GM21786 (cell line): Measurements from ENCODE around the gene ITPA.

Experiments used
- ATAC-seq: cut with Tn5 transposase; IDR thresholded peaks from one replicate; pipeline ENCODE4 v1.9.1; 2021; ENCODE audit not compliant: unreplicated experiment

Gene ITPA

GRCh38 chr20:3209257-3209945 lies at the start of gene ITPA:
TSS of gene ITPA (plus strand) at chr20:3209498. CDS start at chr20:3209552, 54 bp downstream.
- no peak for ATAC-seq

GRCh38 chr20:3160418-3160817 lies 48.9 kb upstream of the ITPA start:
- ATAC-seq, result no peak

DNA sequence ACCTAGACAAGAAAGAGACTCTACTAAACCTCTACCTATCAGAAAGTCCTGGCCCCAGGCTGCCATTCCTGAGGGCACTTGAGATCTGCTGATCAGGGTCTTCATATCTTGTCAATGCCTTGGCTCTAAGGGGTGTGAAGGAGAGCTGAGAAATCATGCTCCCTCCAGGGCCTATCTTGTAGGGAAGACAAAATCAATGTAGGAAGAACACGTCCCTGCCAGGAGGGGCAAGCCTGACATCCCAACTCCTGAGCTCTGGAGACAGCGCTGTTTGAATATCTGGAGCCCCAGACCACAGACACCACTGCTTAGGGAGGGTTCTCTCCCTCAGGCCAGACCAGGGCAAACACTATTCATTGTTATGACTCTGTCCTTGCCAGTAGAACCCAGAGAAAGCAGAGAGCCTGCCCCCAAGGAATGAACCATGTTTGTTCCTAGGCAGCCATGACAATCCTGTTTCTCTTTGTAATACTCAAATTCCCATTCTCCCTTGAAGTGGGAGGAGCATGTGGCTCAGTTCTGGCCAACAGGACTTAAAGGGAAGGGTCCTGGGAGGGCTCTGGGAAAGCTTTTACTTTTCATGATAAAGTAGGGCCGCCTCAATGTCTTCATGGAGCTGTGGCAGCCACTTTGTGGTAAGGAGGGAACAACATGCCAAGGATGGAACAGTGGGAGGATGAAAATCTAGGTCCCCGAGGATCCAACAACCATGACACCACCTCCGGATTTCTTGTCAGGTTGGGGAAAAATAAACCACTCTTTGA lies 47.8 kb upstream of the ITPA start:
- ATAC-seq, result no peak

DNA sequence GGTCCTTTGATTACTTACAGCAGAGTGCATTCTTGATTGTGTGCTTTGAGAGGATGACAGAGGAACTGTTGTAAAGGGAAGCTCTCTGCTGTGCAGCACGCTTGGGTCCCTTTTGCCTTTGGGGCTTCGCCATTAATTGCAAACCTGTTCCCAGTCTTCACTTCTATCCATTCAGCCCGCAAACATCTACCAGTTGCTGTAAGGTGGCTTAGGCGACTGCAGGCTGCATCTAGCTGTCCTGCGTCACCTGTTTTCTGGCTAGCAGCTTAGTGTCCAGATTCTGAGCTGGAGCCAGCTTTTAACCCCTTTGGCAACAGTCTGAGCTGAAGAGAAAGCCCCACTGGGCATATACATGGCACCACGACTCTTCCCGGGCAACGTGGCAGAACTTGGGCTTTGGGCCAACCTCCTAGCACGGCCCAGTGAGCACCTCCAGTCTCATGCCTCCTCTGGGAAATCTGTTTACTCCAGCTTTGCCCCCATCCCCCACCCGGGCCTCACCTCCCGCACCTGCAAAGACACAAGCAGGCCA lies 47.2 kb upstream of the ITPA start:
- no peak for ATAC-seq

GRCh38 chr20:3163099-3164042 lies 45.9 kb upstream of the ITPA start:
- no peak for ATAC-seq

DNA sequence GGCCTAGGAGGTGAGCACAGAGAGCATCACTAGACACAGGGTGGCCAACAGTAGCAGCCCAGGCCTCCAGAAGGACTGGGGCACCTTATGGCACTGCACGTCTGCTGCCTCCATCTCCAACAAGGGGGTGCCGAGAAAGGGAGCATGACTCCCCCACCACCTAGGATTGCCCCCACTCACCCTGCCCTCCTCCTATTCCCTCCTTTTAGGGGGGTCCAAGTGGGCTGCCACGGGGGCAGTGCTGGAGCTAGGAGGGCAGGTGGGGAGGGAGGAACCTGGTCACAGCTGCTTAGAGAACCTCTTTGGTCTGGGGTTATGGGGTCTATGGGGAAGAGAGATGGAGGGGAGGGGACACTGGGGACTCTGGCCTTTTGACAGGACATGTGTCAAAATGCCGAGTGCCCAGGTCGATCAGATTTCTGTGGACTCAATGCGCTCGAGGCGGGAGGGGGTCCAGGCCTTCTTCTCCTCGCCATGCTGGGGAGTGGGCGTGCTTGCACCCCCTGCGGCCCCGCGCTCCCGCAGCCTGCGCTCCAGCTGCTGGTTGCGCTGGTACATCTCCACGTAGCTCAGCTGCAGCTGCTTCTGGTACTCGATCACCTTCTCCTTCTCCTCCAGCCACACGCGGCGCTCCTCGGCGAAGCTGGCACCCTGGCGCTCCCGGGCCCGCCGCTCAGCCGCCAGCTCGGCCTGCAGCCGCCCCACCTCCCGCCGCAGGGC lies 45.1 kb upstream of the ITPA start:
- no peak for ATAC-seq

- no peak for ATAC-seq
Observed at GRCh38 chr20:3164763-3165410, 44.4 kb upstream of the ITPA start.

- ATAC-seq, result no peak
Observed at GRCh38 chr20:3165473-3166337, 43.6 kb upstream of the ITPA start.

- no peak for ATAC-seq
Observed at GRCh38 chr20:3166338-3166912, 42.9 kb upstream of the ITPA start.

DNA sequence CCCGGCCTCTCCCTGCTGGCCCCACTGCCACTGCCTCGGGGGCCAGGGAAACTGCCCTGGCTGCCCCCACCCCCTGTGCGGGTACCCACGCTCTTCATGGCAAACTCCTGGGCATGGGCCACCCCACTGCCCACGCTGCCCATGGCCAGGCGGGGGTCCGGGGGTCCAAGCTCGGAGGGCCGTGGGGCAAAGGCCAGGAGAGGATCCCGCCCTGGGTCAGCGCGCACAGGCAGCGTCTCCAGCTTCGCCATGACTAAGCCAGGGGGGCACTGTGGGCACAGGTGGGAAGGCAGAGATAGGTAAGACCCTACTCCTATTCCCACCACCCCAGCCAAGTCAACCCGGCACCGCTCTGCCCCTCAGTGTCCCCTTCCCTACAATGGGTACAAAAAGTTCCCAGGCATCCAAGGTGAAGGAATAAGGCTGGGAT lies 42.4 kb upstream of the ITPA start:
- no peak for ATAC-seq

GRCh38 chr20:3167738-3168078 lies 41.6 kb upstream of the ITPA start:
- ATAC-seq, result no peak

- no peak for ATAC-seq
Observed at GRCh38 chr20:3168079-3168828, 41.0 kb upstream of the ITPA start.

- ATAC-seq, result no peak
Observed at GRCh38 chr20:3168829-3169590, 40.3 kb upstream of the ITPA start.

GRCh38 chr20:3171391-3172125 lies 37.7 kb upstream of the ITPA start:
- ATAC-seq, result no peak

DNA sequence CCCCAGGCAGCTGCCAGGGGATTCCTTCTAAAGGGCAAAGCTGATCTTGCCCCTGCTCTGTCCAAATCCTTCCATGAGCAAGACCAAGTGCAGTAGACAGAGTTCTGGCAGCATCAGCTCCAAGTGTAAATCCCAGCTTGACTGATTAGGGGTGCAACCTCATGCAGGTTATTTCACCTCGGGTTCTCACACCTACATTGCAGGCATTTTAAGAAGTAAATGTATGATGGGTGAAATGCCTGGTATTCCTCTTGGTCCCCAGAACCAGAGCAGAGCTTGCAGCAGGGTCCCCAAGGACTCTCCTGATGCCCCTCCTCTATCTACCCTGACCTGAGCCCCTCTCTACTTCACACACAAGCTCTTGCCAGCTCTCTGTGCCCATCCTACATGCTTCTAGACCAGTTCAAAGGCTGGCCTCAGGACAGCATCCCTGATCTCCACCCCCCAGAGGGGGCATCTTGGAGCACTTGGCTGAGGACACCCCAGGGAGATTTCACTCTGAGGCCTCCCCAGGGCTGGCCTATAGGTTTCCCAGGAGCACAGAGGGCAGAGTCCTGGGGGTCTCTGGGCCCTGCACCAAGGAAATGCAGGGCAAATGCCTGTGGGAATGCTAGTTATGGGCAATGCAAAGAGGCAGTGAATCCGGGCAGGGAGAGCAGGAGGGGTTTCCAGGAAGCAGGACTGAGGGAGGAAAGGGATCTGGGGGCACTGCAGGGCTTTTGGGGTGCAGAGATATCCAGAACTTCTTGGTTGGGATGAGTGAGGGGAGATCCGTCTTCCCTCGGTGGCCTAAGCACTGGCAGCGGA lies 37.0 kb upstream of the ITPA start:
- ATAC-seq, result no peak
